Measurements from ENCODE around the gene MED14.

The MED14 gene

GRCh38 chrX:40755291-40756249, 20.2 kb upstream of the MED14 start:
- no peak overlapping the region for H2BK15ac ChIP-seq (ENCODE audit: low read length)
- H3K9me3 ChIP-seq (replicated peaks in 1 of 2; ENCODE audit: control insufficient read depth in 2 of 2, insufficient read depth in 1 of 2, low read depth in 1 of 2, low read length in 2 of 2): peaks cover 0 to 4% of the 10 kb centered on the region in 2 donors
- H3K23ac ChIP-seq (ENCODE audit: low read depth, low read length, poor library complexity): no peak overlapping the region
- H2BK120ac ChIP-seq (ENCODE audit: low read depth, low read length): no peak overlapping the region
- no peaks in the 10 kb centered on the region for H3K79me1 ChIP-seq (ENCODE audit: low read depth, low read length)
- WGBS, 2 donors (ENCODE audit: extremely low coverage in 2 of 2, insufficient read length in 2 of 2, insufficient replicate concordance in 1 of 2): no CpG with 5 or more reads among the region's 7 CpGs
- H2AK5ac ChIP-seq (ENCODE audit: low read depth, low read length): no peak overlapping the region
- H3K27me3 ChIP-seq (ENCODE audit: control insufficient read depth in 3 of 3, insufficient read depth in 3 of 3, low read depth in 1 of 3, low read length in 3 of 3): no peaks in the 10 kb centered on the region
- H2AFZ ChIP-seq (ENCODE audit: low read length): no peak overlapping the region
- no peak overlapping the region for H4K8ac ChIP-seq (ENCODE audit: low read depth, low read length)
- H3K4me1 ChIP-seq (ENCODE audit: control insufficient read depth in 2 of 2, insufficient read depth in 1 of 2, low read depth in 1 of 2, low read length in 2 of 2): no peaks in the 10 kb centered on the region
- no peaks in the 10 kb centered on the region for H3K36me3 ChIP-seq (replicated peaks in 1 of 2; ENCODE audit: control insufficient read depth in 2 of 2, insufficient read depth in 2 of 2, low read length in 2 of 2)
- no peak overlapping the region for H3K14ac ChIP-seq (ENCODE audit: low read length)
- DNase-seq (ENCODE audit: low spot score): no peak
- no peak overlapping the region for H3K18ac ChIP-seq (ENCODE audit: low read length)
- H3K4me3 ChIP-seq (ENCODE audit: low read length in 2 of 2): no peak overlapping the region
- no peak overlapping the region for H3K4ac ChIP-seq (ENCODE audit: low read length)
- no peak overlapping the region for H2BK5ac ChIP-seq (ENCODE audit: low read length)
- H4K91ac ChIP-seq (ENCODE audit: low read depth, low read length, poor library complexity): no peak overlapping the region
- H3K27ac ChIP-seq (replicated peaks; ENCODE audit: low read length): no peak overlapping the region
- H3K4me2 ChIP-seq (ENCODE audit: insufficient read depth, low read length, poor library complexity, severe bottlenecking): no peak overlapping the region
- no peak overlapping the region for H3K9ac ChIP-seq (ENCODE audit: low read depth, low read length, poor library complexity)
- H2BK12ac ChIP-seq (ENCODE audit: low read length): no peak overlapping the region

GRCh38 chrX:40749681-40750494, 14.5 kb upstream of the MED14 start:
- Histone ChIP-seq H3K4ac (ENCODE audit: low read length) (no peak overlapping the region), H3K18ac (ENCODE audit: low read length) (no peak overlapping the region), H3K23ac (ENCODE audit: low read depth, low read length, poor library complexity) (no peak overlapping the region), H3K4me2 (ENCODE audit: insufficient read depth, low read length, poor library complexity, severe bottlenecking) (no peak overlapping the region), H3K9me3 (replicated peaks in 1 of 2; ENCODE audit: control insufficient read depth in 2 of 2, insufficient read depth in 1 of 2, low read depth in 1 of 2, low read length in 2 of 2) (peaks cover 0 to 4% of the 10 kb centered on the region in 2 donors), H3K4me1 (ENCODE audit: control insufficient read depth in 2 of 2, insufficient read depth in 1 of 2, low read depth in 1 of 2, low read length in 2 of 2) (no peaks in the 10 kb centered on the region), H2AK5ac (ENCODE audit: low read depth, low read length) (no peak overlapping the region), H2BK15ac (ENCODE audit: low read length) (no peak overlapping the region), H2BK5ac (ENCODE audit: low read length) (no peak overlapping the region), H3K4me3 (ENCODE audit: low read length in 2 of 2) (no peak overlapping the region), H2AFZ (ENCODE audit: low read length) (peak overlapping the region; percentile 70), H2BK120ac (ENCODE audit: low read depth, low read length) (no peak overlapping the region), H3K27me3 (ENCODE audit: control insufficient read depth in 3 of 3, insufficient read depth in 3 of 3, low read depth in 1 of 3, low read length in 3 of 3) (no peaks in the 10 kb centered on the region), H3K36me3 (replicated peaks in 1 of 2; ENCODE audit: control insufficient read depth in 2 of 2, insufficient read depth in 2 of 2, low read length in 2 of 2) (no peaks in the 10 kb centered on the region), H3K27ac (replicated peaks; ENCODE audit: low read length) (no peak overlapping the region), H3K14ac (ENCODE audit: low read length) (no peak overlapping the region), H3K79me1 (ENCODE audit: low read depth, low read length) (no peaks in the 10 kb centered on the region), H3K9ac (ENCODE audit: low read depth, low read length, poor library complexity) (no peak overlapping the region), H2BK12ac (ENCODE audit: low read length) (no peak overlapping the region), H4K91ac (ENCODE audit: low read depth, low read length, poor library complexity) (no peak overlapping the region), H4K8ac (ENCODE audit: low read depth, low read length) (no peak overlapping the region)
- WGBS, 2 donors (ENCODE audit: extremely low coverage in 2 of 2, insufficient read length in 2 of 2, insufficient replicate concordance in 1 of 2): no CpG with 5 or more reads among the region's 4 CpGs
- no peak for DNase-seq (ENCODE audit: low spot score)

DNA sequence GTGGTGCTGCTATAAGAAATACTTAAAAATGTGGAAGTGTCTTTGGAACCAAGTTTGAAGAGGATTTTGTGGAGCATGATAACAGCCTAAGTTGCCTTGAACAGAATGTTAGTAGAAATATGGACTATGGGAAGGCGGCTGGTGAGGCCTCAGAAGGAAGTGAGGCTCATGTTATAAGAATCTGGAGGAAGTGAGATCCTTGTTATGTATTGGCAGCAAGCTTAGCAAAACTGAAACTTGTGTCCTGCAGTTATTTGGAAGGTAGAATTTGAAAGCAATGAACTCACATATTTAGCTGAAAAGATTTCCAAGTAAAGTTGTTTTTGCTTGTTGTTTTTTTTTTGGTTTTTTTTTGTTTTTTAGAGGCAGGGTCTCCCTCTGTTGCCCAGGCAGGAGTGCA, 13.6 kb upstream of the MED14 start:
- Histone ChIP-seq H2BK12ac (ENCODE audit: low read length) (no peak overlapping the region), H3K4me2 (ENCODE audit: insufficient read depth, low read length, poor library complexity, severe bottlenecking) (no peak overlapping the region), H3K23ac (ENCODE audit: low read depth, low read length, poor library complexity) (no peak overlapping the region), H2AFZ (ENCODE audit: low read length) (no peak overlapping the region), H3K27me3 (ENCODE audit: control insufficient read depth in 3 of 3, insufficient read depth in 3 of 3, low read depth in 1 of 3, low read length in 3 of 3) (no peaks in the 10 kb centered on the region), H2BK15ac (ENCODE audit: low read length) (no peak overlapping the region), H4K91ac (ENCODE audit: low read depth, low read length, poor library complexity) (no peak overlapping the region), H3K4me1 (ENCODE audit: control insufficient read depth in 2 of 2, insufficient read depth in 1 of 2, low read depth in 1 of 2, low read length in 2 of 2) (no peaks in the 10 kb centered on the region), H2BK120ac (ENCODE audit: low read depth, low read length) (no peak overlapping the region), H3K4ac (ENCODE audit: low read length) (no peak overlapping the region), H2AK5ac (ENCODE audit: low read depth, low read length) (no peak overlapping the region), H3K27ac (replicated peaks; ENCODE audit: low read length) (no peak overlapping the region), H3K36me3 (replicated peaks in 1 of 2; ENCODE audit: control insufficient read depth in 2 of 2, insufficient read depth in 2 of 2, low read length in 2 of 2) (no peaks in the 10 kb centered on the region), H3K4me3 (ENCODE audit: low read length in 2 of 2) (no peak overlapping the region), H3K9ac (ENCODE audit: low read depth, low read length, poor library complexity) (no peak overlapping the region), H3K79me1 (ENCODE audit: low read depth, low read length) (no peaks in the 10 kb centered on the region), H2BK5ac (ENCODE audit: low read length) (no peak overlapping the region), H3K18ac (ENCODE audit: low read length) (no peak overlapping the region), H3K14ac (ENCODE audit: low read length) (no peak overlapping the region), H4K8ac (ENCODE audit: low read depth, low read length) (no peak overlapping the region), H3K9me3 (replicated peaks in 1 of 2; ENCODE audit: control insufficient read depth in 2 of 2, insufficient read depth in 1 of 2, low read depth in 1 of 2, low read length in 2 of 2) (peaks cover 0 to 4% of the 10 kb centered on the region in 2 donors)
- no peak for DNase-seq (ENCODE audit: low spot score)
- no CpG with 5 or more reads among the region's 1 CpG for WGBS, 2 donors (ENCODE audit: extremely low coverage in 2 of 2, insufficient read length in 2 of 2, insufficient replicate concordance in 1 of 2)

DNA sequence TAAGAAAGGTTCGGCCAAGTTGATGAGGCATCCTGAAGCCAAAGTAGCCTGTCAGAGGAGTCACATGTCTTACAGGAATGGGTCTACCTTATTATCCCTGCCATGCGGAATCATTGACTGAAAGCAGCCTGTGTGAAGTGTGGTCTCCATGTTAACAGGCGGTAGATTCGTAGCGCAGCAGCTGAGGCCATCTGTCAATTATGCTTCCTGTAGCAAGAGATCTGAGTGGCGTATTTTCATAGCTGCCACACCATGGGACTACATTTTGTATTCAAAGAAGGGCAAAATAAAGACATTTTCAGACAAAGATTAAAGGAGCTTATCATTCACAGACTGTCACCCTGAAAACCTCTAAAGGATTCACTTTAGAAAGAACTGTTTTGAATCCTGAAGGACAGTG, 11.2 kb upstream of the MED14 start:
- Histone ChIP-seq H3K27ac (replicated peaks; ENCODE audit: low read length) (no peak overlapping the region), H3K4me3 (ENCODE audit: low read length in 2 of 2) (no peak overlapping the region), H3K4me1 (ENCODE audit: control insufficient read depth in 2 of 2, insufficient read depth in 1 of 2, low read depth in 1 of 2, low read length in 2 of 2) (no peaks in the 10 kb centered on the region), H3K4ac (ENCODE audit: low read length) (no peak overlapping the region), H3K14ac (ENCODE audit: low read length) (no peak overlapping the region), H3K9me3 (replicated peaks in 1 of 2; ENCODE audit: control insufficient read depth in 2 of 2, insufficient read depth in 1 of 2, low read depth in 1 of 2, low read length in 2 of 2) (no peaks in the 10 kb centered on the region), H3K36me3 (replicated peaks in 1 of 2; ENCODE audit: control insufficient read depth in 2 of 2, insufficient read depth in 2 of 2, low read length in 2 of 2) (no peaks in the 10 kb centered on the region), H2AK5ac (ENCODE audit: low read depth, low read length) (no peak overlapping the region), H2BK120ac (ENCODE audit: low read depth, low read length) (no peak overlapping the region), H3K23ac (ENCODE audit: low read depth, low read length, poor library complexity) (no peak overlapping the region), H2AFZ (ENCODE audit: low read length) (no peak overlapping the region), H3K4me2 (ENCODE audit: insufficient read depth, low read length, poor library complexity, severe bottlenecking) (no peak overlapping the region), H3K79me1 (ENCODE audit: low read depth, low read length) (no peaks in the 10 kb centered on the region), H2BK5ac (ENCODE audit: low read length) (no peak overlapping the region), H3K18ac (ENCODE audit: low read length) (no peak overlapping the region), H4K8ac (ENCODE audit: low read depth, low read length) (no peak overlapping the region), H4K91ac (ENCODE audit: low read depth, low read length, poor library complexity) (no peak overlapping the region), H2BK12ac (ENCODE audit: low read length) (no peak overlapping the region), H2BK15ac (ENCODE audit: low read length) (no peak overlapping the region), H3K9ac (ENCODE audit: low read depth, low read length, poor library complexity) (no peak overlapping the region), H3K27me3 (ENCODE audit: control insufficient read depth in 3 of 3, insufficient read depth in 3 of 3, low read depth in 1 of 3, low read length in 3 of 3) (no peaks in the 10 kb centered on the region)
- no peak for DNase-seq (ENCODE audit: low spot score)
- WGBS, 2 donors (ENCODE audit: extremely low coverage in 2 of 2, insufficient read length in 2 of 2, insufficient replicate concordance in 1 of 2): no CpG with 5 or more reads among the region's 6 CpGs
